Fibroblast of skin of scalp (primary cell): ENCODE results near the gene CROT.
A peak's percentile ranks its signal among the peaks of the same experiment; 100 is the strongest.

Experiments
- DNase-seq: peaks from one replicate; pipeline ENCODE4 v3.0.0-alpha.2; 2013

CROT gene

GRCh38 chr7:87341441-87341840 lies 4.0 kb upstream of the CROT start:
- no peak for DNase-seq

DNA sequence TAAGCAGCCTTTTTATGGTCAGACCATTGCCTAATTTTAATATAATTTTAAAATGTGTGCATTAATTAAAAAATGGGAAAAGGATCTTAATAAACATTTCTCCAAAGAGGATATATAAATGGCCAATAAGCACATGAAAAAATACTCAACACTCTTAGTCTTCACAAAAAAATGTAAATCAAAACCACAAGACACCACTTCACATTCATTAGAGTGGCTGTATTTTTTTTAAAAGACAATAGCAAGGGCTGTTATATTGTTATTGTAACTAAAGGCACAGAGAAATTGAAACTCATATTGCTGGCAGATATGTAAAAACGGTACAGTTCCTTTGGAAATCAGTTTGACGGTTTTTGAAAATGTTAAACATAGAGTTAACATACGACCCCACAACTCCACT lies 3.2 kb upstream of the CROT start:
- DNase-seq = peak; percentile 16

DNA sequence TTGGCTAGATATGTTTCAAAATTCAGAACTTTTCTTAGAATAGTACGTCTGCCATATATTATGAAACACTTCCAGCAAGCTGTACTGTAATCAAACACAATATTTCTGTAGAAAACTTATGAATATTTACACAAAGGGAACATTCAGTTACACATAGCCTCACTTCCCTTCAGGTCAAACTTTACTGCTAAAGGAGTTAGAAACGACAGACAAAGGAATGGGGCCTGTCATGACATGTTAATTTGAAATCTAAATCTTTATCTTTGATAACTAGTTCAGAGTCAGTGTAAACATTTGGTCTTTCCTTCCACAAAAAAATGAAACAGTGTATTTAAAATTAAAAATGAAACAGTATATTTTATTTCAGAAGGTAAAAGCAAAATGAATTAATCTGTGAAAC lies 1.0 kb upstream of the CROT start:
- DNase-seq = no peak

DNA sequence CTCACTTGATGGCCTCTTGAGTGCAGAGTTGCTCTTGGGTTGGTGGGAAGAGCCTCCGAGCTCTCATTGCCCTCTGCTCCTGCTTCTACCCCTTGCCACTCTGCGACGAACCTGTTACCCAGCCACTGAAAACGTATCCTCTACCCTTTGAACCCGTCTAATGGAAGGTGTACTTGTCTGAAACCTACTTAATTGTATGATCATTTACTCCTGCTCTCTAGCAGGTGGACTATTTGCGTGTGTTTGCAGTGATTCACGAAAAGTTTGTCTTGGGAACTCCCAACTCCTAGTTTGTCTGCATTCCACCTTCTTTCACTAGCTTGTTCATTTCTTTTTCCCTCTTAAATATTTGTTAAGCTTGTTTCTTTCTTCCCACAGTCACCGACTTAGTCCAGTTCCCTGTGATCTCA lies 503 bp downstream of the CROT start:
- no peak for DNase-seq

DNA sequence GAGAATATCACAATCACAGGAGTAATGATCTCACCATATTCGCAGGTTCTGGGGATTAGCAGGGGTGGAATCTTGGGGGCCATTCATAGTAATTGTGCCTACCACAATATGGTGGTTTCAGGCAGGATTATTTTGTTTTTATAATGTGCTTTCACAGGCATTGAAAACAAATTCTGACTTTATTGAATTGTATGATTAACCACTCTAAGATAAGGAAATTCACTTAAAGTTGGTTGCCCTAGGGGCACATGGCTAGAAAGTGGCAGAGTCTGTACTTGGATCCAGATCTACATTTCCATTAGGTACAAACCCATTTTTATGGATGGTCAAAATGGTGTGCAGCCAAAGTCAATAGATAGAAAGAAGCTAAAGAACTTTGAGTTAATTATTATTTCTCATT lies 1.7 kb downstream of the CROT start:
- DNase-seq = no peak

DNA sequence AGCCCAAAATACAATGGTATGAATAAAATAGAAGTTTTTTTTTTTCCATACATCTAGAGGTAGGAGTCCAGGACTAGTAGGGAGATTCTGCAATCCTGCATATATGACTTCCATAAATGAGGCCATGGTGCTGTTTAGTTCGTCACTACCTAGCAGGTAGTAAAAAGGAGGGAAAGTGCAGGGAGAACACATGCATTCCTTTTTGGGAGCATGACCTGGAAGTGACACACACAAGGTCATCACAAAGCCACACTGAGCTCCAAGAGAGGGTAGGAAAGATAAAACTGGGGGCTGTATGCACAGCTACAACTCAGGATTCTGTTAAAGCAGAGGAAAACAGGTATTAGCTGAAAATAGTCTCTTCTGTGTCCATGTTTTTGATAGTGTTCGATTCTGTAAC lies 2.2 kb downstream of the CROT start:
- DNase-seq = no peak

- DNase-seq = peak; percentile 15
Observed at GRCh38 chr7:87354749-87355148, 9.3 kb downstream of the CROT start.

DNA sequence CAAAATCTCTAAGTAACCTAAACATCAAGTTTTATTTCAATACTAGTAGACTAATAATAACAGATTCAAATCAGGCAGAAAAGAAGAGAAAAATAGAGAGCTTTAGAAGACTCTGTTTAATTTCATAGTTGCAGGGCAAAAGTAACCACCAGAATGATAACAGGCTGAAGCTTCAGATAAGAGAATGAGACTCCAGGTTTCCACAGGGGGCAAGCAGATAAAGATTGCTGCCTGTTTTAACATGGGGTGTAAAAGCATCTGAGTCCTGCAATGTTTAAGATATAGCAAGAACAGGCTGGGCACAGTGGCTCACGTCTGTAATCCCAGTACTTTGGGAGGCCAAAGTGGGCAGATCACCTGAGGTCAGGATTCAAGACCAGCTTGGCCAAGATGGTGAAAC lies 11.0 kb downstream of the CROT start:
- no peak for DNase-seq

GRCh38 chr7:87359366-87359765 lies 13.9 kb downstream of the CROT start:
- DNase-seq = no peak

DNA sequence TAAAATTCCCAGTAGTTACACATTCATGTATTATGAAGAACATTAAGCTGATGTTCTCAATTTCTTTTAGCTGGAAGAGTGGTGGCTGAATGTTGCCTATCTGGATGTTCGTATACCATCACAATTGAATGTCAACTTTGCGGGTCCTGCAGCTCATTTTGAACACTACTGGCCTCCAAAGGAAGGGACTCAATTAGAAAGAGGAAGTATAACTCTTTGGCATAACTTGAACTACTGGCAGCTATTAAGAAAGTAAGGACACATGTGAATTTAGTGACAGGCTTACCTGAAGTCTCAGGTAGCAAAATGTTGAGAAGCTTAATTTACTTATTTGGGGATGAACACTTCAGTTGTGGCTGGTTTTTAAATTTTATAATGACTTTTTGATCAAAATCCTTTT lies 15.9 kb downstream of the CROT start:
- no peak for DNase-seq

DNA sequence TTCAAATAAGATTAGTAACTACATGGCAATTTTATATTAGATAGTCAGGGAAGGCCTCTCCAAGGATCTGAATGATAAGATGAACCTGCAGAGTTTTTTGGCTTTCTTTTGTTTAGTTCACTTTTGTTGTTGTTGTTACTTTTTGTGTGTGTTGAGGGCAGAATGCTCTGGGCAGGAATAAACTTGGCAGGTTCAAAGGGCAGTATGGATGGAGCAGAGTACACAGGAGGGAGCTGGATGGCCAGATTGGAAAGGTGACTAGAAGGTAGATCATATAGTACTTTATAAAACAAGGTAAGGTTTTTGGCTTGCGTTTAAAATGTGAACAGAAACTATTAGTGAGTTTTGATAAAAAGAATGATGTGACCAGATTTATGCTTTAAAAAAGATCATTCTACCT lies 17.9 kb downstream of the CROT start:
- DNase-seq = no peak

DNA sequence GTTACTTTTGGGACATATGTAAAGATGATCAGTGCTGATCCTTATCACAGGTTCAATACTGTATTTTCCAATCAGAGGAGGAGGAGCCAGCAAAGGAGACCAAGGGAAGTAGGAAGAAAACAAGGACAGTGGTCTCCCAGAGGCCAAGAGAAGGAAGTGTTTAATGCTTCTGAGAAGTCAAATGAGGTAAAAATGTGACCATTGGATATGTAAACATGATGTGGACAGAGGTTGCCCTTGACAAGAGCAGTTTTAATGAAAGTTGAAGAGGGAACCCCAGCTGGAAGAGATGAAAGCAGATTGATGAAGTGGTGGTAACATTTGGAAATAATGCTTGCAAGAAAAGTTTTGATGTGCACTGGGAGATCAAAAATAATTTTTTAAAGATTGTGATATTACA lies 18.8 kb downstream of the CROT start:
- no peak for DNase-seq

- no peak for DNase-seq
Observed at GRCh38 chr7:87369216-87369615, 23.8 kb downstream of the CROT start.

GRCh38 chr7:87370660-87371180 lies 25.3 kb downstream of the CROT start:
- DNase-seq = peak; percentile 56

- no peak for DNase-seq
Observed at GRCh38 chr7:87375662-87376435, 30.4 kb downstream of the CROT start.

DNA sequence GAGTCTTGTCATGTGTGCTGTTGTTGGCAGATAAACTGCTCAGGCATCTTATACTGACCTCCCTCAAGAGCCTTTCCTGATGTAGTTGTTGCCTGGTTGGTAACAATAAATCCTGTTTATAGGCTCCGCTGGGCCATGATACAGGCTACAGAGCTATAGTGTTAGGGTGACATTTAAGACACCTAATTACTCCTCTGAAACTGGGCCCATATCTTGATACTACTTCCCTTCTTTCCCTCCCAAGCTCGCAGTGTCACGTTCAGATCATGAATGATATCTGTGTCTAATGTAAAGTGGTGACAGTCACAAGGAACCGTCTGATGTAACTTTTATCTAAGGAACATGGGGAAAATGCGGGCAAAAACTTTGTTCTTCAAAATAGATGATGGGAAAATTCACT lies 35.4 kb downstream of the CROT start:
- no peak for DNase-seq

GRCh38 chr7:87391020-87391701 lies 45.7 kb downstream of the CROT start:
- no peak for DNase-seq

- DNase-seq = no peak
Observed at GRCh38 chr7:87395442-87396020, 50.1 kb downstream of the CROT start.

GRCh38 chr7:87398446-87398845 lies 53.0 kb downstream of the CROT start:
- peak; percentile 87 for DNase-seq

- DNase-seq = no peak
Observed at GRCh38 chr7:87404674-87405073, 59.2 kb downstream of the CROT start.

- no peak for DNase-seq
Observed at GRCh38 chr7:87411186-87411585, 65.7 kb downstream of the CROT start.

- no peak for DNase-seq
Observed at GRCh38 chr7:87413029-87413428, 67.6 kb downstream of the CROT start.

GRCh38 chr7:87413951-87414793 lies 68.7 kb downstream of the CROT start:
- DNase-seq = peak; percentile 46
